SH-SY5Y (cell line): ENCODE results near the gene SIDT1.

Experiments used
- GATA2 ChIP-seq: IDR thresholded peaks from 2 replicates; pipeline ENCODE4 v1.6.1; 2011; ENCODE audit warnings: mild to moderate bottlenecking, low read depth, low read length
- GATA3 ChIP-seq: IDR thresholded peaks from 2 replicates; pipeline ENCODE4 v1.6.1; 2011; ENCODE audit warnings: low read depth, mild to moderate bottlenecking, low read length, moderate library complexity

DNA sequence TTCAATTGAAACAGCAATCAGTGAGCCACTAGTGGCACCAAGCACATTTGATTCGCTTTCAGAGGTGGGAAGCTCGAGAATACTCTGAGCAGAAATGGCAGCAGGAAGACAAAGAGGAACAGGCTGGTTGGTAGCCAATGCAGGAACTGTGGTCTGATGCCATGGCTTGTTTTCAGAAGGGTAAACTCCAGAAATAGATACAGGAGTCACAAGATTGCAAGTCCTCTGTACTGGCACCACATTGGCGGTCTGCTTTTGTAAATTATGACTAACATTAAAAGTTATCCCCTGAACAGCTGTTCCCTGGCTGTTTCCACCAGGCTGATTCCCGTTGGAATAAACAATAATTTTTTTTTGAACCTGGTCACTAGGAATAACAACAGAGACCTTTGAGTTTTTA is 128.5 kb downstream of the SIDT1 start:
- no peak for TF ChIP-seq GATA2
- TF ChIP-seq GATA3 = no peak
